HepG2 (cell line): ENCODE results near the gene FAM216A. TPM values are rescaled to one million over a fixed set of nuclear protein-coding genes. Genes with fewer than 3 reads are reported as not detected.

Source experiments
- ARNT2 ChIP-seq: sonication (generic); formaldehyde crosslinking; IDR thresholded peaks from 2 replicates; pipeline ENCODE4 v1.8.0; 2022; ENCODE audit warnings: mild to moderate bottlenecking, low read depth, missing genetic modification reagents, moderate library complexity
- EED ChIP-seq: sonication (generic); formaldehyde crosslinking; IDR thresholded peaks from 2 replicates; pipeline ENCODE4 v1.5.0; 2020; ENCODE audit warnings: mild to moderate bottlenecking, missing genetic modification reagents
- ETV6 ChIP-seq: sonication (generic); formaldehyde crosslinking; conservative IDR thresholded peaks from 2 replicates; pipeline ENCODE4 v1.4.0; 2020; ENCODE audit warnings: missing genetic modification reagents
- GATAD2A ChIP-seq: IDR thresholded peaks from 2 replicates; pipeline ENCODE4 v1.6.1; 2016
- KDM1A ChIP-seq: IDR thresholded peaks from 2 replicates; pipeline ENCODE4 v1.6.1; 2016; ENCODE audit warnings: missing compliant biosample characterization
- MEIS1 ChIP-seq: sonication (generic); formaldehyde crosslinking; IDR thresholded peaks from 2 replicates; pipeline ENCODE4 v1.9.0; 2021; ENCODE audit warnings: mild to moderate bottlenecking, missing genetic modification reagents, moderate library complexity, borderline replicate concordance
- MIXL1 ChIP-seq: IDR thresholded peaks from 2 replicates; pipeline ENCODE4 v1.6.1; 2016
- NCOR1 ChIP-seq: fragments of 200-600 bp; sonication (generic); IDR thresholded peaks from 2 replicates; pipeline ENCODE4 v1.7.0; 2017; ENCODE audit warnings: antibody characterized with exemption, low read length, borderline replicate concordance
- NFIB ChIP-seq: sonication (generic); formaldehyde crosslinking; IDR thresholded peaks from 2 replicates; pipeline ENCODE4 v1.9.0; 2021; ENCODE audit warnings: missing genetic modification reagents, mild to moderate bottlenecking, borderline replicate concordance
- NPAS2 ChIP-seq: sonication (generic); formaldehyde crosslinking; IDR thresholded peaks from 2 replicates; pipeline ENCODE4 v1.8.0; 2022; ENCODE audit warnings: mild to moderate bottlenecking, missing genetic modification reagents, borderline replicate concordance
- RNF219 ChIP-seq: sonication (generic); formaldehyde crosslinking; IDR thresholded peaks from 2 replicates; pipeline ENCODE4 v1.5.0; 2020; ENCODE audit warnings: mild to moderate bottlenecking, missing genetic modification reagents
- SOX13 ChIP-seq, 3 experiments: fragments of 450-650 bp in 1 of 3; sonication (generic) in 1 of 3; formaldehyde crosslinking in 1 of 3; IDR thresholded peaks in 2 of 3; conservative IDR thresholded peaks in 1 of 3; 2 replicates each; pipeline versions ENCODE4 v1.5.0 to v1.6.1; 2016 to 2020; ENCODE audit warnings: antibody characterized with exemption in 1 of 3, mild to moderate bottlenecking in 1 of 3, missing compliant biosample characterization in 1 of 3, missing genetic modification reagents in 1 of 3, moderate library complexity in 1 of 3
- TEAD3 ChIP-seq: optimal IDR thresholded peaks from 2 replicates; pipeline ENCODE3; 2016; ENCODE audit warnings: borderline replicate concordance
- TSC22D2 ChIP-seq: sonication (generic); formaldehyde crosslinking; IDR thresholded peaks from 2 replicates; pipeline ENCODE4 v1.5.1; 2020; ENCODE audit warnings: missing genetic modification reagents, mild to moderate bottlenecking, borderline replicate concordance
- U2AF2 ChIP-seq: fragments of 200-400 bp; formaldehyde crosslinking; IDR thresholded peaks from 2 replicates; pipeline ENCODE4 v1.6.1; 2017; ENCODE audit warnings: low read depth, mild to moderate bottlenecking, low read length
- ZBTB20 ChIP-seq: sonication (generic); formaldehyde crosslinking; IDR thresholded peaks from 2 replicates; pipeline ENCODE4 v1.8.1; 2023; ENCODE audit warnings: missing genetic modification reagents, low read depth, mild to moderate bottlenecking, borderline replicate concordance
- ZBTB38 ChIP-seq: sonication (generic); formaldehyde crosslinking; IDR thresholded peaks from 2 replicates; pipeline ENCODE4 v1.5.1; 2020; ENCODE audit warnings: mild to moderate bottlenecking, missing genetic modification reagents
- ZNF329 ChIP-seq: sonication (generic); formaldehyde crosslinking; IDR thresholded peaks from 2 replicates; pipeline ENCODE4 v1.9.0; 2021; ENCODE audit warnings: low read depth, mild to moderate bottlenecking, missing genetic modification reagents
- ZNF431 ChIP-seq: sonication (generic); formaldehyde crosslinking; IDR thresholded peaks from 2 replicates; pipeline ENCODE4 v1.9.0; 2022; ENCODE audit warnings: missing genetic modification reagents, low read depth, mild to moderate bottlenecking, borderline replicate concordance
- ZNF598 ChIP-seq: sonication (generic); formaldehyde crosslinking; IDR thresholded peaks from 2 replicates; pipeline ENCODE4 v1.5.1; 2020; ENCODE audit warnings: mild to moderate bottlenecking, missing genetic modification reagents, borderline replicate concordance
- ZNF687 ChIP-seq: sonication (generic); formaldehyde crosslinking; IDR thresholded peaks from 2 replicates; pipeline ENCODE4 v1.5.1; 2020; ENCODE audit warnings: mild to moderate bottlenecking, missing genetic modification reagents, moderate library complexity
- ZNF761 ChIP-seq: sonication (generic); formaldehyde crosslinking; conservative IDR thresholded peaks from 2 replicates; pipeline ENCODE4 v1.4.0; 2020; ENCODE audit warnings: mild to moderate bottlenecking, missing genetic modification reagents
- ZSCAN25 ChIP-seq: sonication (generic); formaldehyde crosslinking; IDR thresholded peaks from 2 replicates; pipeline ENCODE4 v1.8.0; 2022; ENCODE audit warnings: mild to moderate bottlenecking, missing genetic modification reagents
- ZSCAN29 ChIP-seq: sonication (generic); formaldehyde crosslinking; conservative IDR thresholded peaks from 2 replicates; pipeline ENCODE4 v1.4.0; 2020; ENCODE audit warnings: mild to moderate bottlenecking, missing genetic modification reagents
- polyA plus RNA-seq, 8 experiments: library from polyadenylated mRNA; depleted of rRNA in 3 of 8; stranded (reverse) in 7 of 8; unstranded in 1 of 8; fragments of >200 nt; fragmentation: Illumina TruSeq in 4 of 8; extraction: Trizol in 4 of 8; gene quantifications; 2 replicates each; pipeline versions ENCODE4 v1.2.1 to v1.2.3, GENCODE V29; 2011 to 2016; ENCODE audit warnings: low read depth in 4 of 8, missing spikeins in 1 of 8, mixed read lengths in 1 of 8; ENCODE audit not compliant: insufficient read depth in 1 of 8
- total RNA-seq, 5 experiments: library from RNA; depleted of rRNA; stranded (reverse); fragments of >200 nt; fragmentation: Illumina TruSeq; extraction: Trizol; gene quantifications; 2 replicates each; pipeline ENCODE4 v1.2.3, GENCODE V29; 2016; ENCODE audit warnings: low read depth in 1 of 5

Gene FAM216A
- total and polyA plus RNA-seq, 2 of the 13 experiments (the other 11 are each of a cell fraction or from before 2014, with no cell fraction given) = 20.3 to 31.2 TPM

GRCh38 chr12:110449799-110450497 is 18.7 kb upstream of the FAM216A start, which contains the start of gene ARPC3 (continued):
- TF ChIP-seq SOX13 (IDR thresholded peaks at IDR 0.05) (no peak), SOX13 (CRISPR knock-in tag; conservative IDR thresholded peaks at IDR 0.05 in 1 of 2, IDR thresholded peaks at IDR 0.05 in 1 of 2) (peak in 1 of 2 experiments; percentile 19; a peak in 1 of 4 replicates), ZSCAN25 (CRISPR knock-in tag) (peak; percentile 43; the same call in 1 of the 2 replicates), MIXL1 (CRISPR knock-in tag) (peak; percentile 49; the same call in 1 of the 2 replicates), ARNT2 (CRISPR knock-in tag) (peak; percentile 66; the same call in 1 of the 2 replicates), TEAD3 (CRISPR knock-in tag) (peak; percentile 60), ZBTB20 (CRISPR knock-in tag) (peak; percentile 29; the same call in 1 of the 2 replicates), GATAD2A (CRISPR knock-in tag) (peak; percentile 44; the same call in 1 of the 2 replicates), U2AF2 (no peak), ZNF431 (CRISPR knock-in tag) (no peak), NPAS2 (no peak), ZNF687 (CRISPR knock-in tag) (peak; percentile 87), NCOR1 (no peak), ZNF761 (no peak), ZNF329 (CRISPR knock-in tag) (peak; percentile 51; the same call in 1 of the 2 replicates), ZSCAN29 (peak; percentile 19; the same call in 1 of the 2 replicates), EED (CRISPR knock-in tag) (peak; percentile 51; the same call in 1 of the 2 replicates), KDM1A (CRISPR knock-in tag) (no peak), RNF219 (no peak), MEIS1 (CRISPR knock-in tag) (no peak), TSC22D2 (CRISPR knock-in tag) (peak; percentile 49; the same call in 1 of the 2 replicates), ZBTB38 (CRISPR knock-in tag) (peak; percentile 90), NFIB (no peak), ZNF598 (CRISPR knock-in tag) (peak; percentile 54; the same call in 1 of the 2 replicates), ETV6 (CRISPR knock-in tag) (peak; percentile 98)
